SK-N-DZ (cell line): Measurements from ENCODE around the gene RFX4.
"Not testable (repeated sequence)": the region's sequence is repeated elsewhere in the genome, so short reads cannot be mapped to it uniquely, and the experiment has no call there.

Source experiments
- DNase-seq: peaks from one replicate; pipeline ENCODE4 v3.0.0-alpha.2; 2015; ENCODE audit warnings: low spot score

Gene RFX4

GRCh38 chr12:106690569-106691305 is 107.9 kb downstream of the RFX4 start:
- no peak for DNase-seq

GRCh38 chr12:106692033-106692432 is 109.2 kb downstream of the RFX4 start:
- not testable (repeated sequence) for DNase-seq

GRCh38 chr12:106692896-106693820 is 110.4 kb downstream of the RFX4 start:
- no peak for DNase-seq

- DNase-seq: no peak
These were observed 113.3 kb downstream of the RFX4 start for GRCh38 chr12:106696071-106696470.

- DNase-seq: no peak
These were observed 114.0 kb downstream of the RFX4 start for GRCh38 chr12:106696681-106697417.

GRCh38 chr12:106704081-106704480 is 121.3 kb downstream of the RFX4 start:
- no peak for DNase-seq

- no peak for DNase-seq
These were observed 123.2 kb downstream of the RFX4 start for GRCh38 chr12:106705971-106706370.

- DNase-seq: no peak
These were observed 126.3 kb downstream of the RFX4 start for GRCh38 chr12:106709068-106709511.

- DNase-seq: no peak
These were observed 127.5 kb downstream of the RFX4 start for GRCh38 chr12:106710143-106710893.

- DNase-seq: no peak
These were observed 128.5 kb downstream of the RFX4 start for GRCh38 chr12:106711316-106711715.

GRCh38 chr12:106712768-106713167 is 130.0 kb downstream of the RFX4 start:
- no peak for DNase-seq

GRCh38 chr12:106714926-106715325 is 132.1 kb downstream of the RFX4 start:
- no peak for DNase-seq

GRCh38 chr12:106715582-106715981 is 132.8 kb downstream of the RFX4 start:
- no peak for DNase-seq

- no peak for DNase-seq
These were observed 134.9 kb downstream of the RFX4 start for GRCh38 chr12:106717673-106718072.

GRCh38 chr12:106719879-106720278 is 137.1 kb downstream of the RFX4 start:
- no peak for DNase-seq

- DNase-seq: no peak
These were observed 137.9 kb downstream of the RFX4 start for GRCh38 chr12:106720696-106721095.

GRCh38 chr12:106721915-106722314 is 139.1 kb downstream of the RFX4 start:
- DNase-seq: no peak

GRCh38 chr12:106722837-106723236 is 140.0 kb downstream of the RFX4 start:
- no peak for DNase-seq

GRCh38 chr12:106723416-106723815 is 140.6 kb downstream of the RFX4 start:
- DNase-seq: no peak

- DNase-seq: no peak
These were observed 141.3 kb downstream of the RFX4 start for GRCh38 chr12:106724116-106724515.

- DNase-seq: no peak
These were observed 142.1 kb downstream of the RFX4 start for GRCh38 chr12:106724934-106725333.
